PFSK-1 (cell line): ENCODE measurements around the gene ZRANB1.

Source experiments
- FOXP2 ChIP-seq: optimal IDR thresholded peaks from 2 replicates; pipeline ENCODE3; 2011; ENCODE audit warnings: borderline replicate concordance, control low read depth, inconsistent platforms; ENCODE audit not compliant: insufficient read depth; ENCODE audit errors: extremely low read length, extremely low read depth
- POLR2AphosphoS5 ChIP-seq: IDR thresholded peaks from 2 replicates; pipeline ENCODE4 v1.6.1; 2012; ENCODE audit warnings: low read depth, mild to moderate bottlenecking, control low read depth, low read length, moderate library complexity
- REST ChIP-seq, 2 experiments: IDR thresholded peaks; 2 replicates each; pipeline versions ENCODE4 v1.6.1 to v1.8.0; 2011 to 2012; ENCODE audit warnings: low read depth in 2 of 2, low read length in 2 of 2, control low read depth in 1 of 2, inconsistent platforms in 1 of 2, mild to moderate bottlenecking in 1 of 2, moderate library complexity in 1 of 2; ENCODE audit not compliant: insufficient read depth in 1 of 2
- SIN3A ChIP-seq: IDR thresholded peaks from 2 replicates; pipeline ENCODE4 v1.6.1; 2012; ENCODE audit warnings: mild to moderate bottlenecking, low read length, moderate library complexity, borderline replicate concordance; ENCODE audit not compliant: insufficient read depth
- TAF1 ChIP-seq: IDR thresholded peaks from 2 replicates; pipeline ENCODE4 v1.6.1; 2012; ENCODE audit warnings: low read length, control low read depth, borderline replicate concordance; ENCODE audit not compliant: insufficient read depth

Gene ZRANB1

GRCh38 chr10:124942317-124943169 lies 620 bp downstream of the ZRANB1 start:
- no peak for TF ChIP-seq REST (IDR thresholded peaks at IDR 0.05; ENCODE audit: insufficient read depth in 1 of 2, low read depth in 2 of 2, low read length in 2 of 2)
- no peak for TF ChIP-seq POLR2AphosphoS5
- no peak for TF ChIP-seq SIN3A
- no peak for TF ChIP-seq TAF1
- no peak for TF ChIP-seq FOXP2

- TF ChIP-seq REST (IDR thresholded peaks at IDR 0.05; ENCODE audit: insufficient read depth in 1 of 2, low read depth in 2 of 2, low read length in 2 of 2) (no peak), POLR2AphosphoS5 (no peak), TAF1 (no peak), FOXP2 (no peak), SIN3A (no peak)
Observed at GRCh38 chr10:124943301-124944092, 1.6 kb downstream of the ZRANB1 start.

- TF ChIP-seq FOXP2 (no peak), POLR2AphosphoS5 (no peak), SIN3A (no peak), TAF1 (no peak), REST (IDR thresholded peaks at IDR 0.05; ENCODE audit: insufficient read depth in 1 of 2, low read depth in 2 of 2, low read length in 2 of 2) (no peak)
Observed at GRCh38 chr10:124944982-124945381, 3.1 kb downstream of the ZRANB1 start.

GRCh38 chr10:124946945-124947344 lies 5.0 kb downstream of the ZRANB1 start:
- TF ChIP-seq TAF1 (no peak), SIN3A (no peak), FOXP2 (no peak), REST (IDR thresholded peaks at IDR 0.05; ENCODE audit: insufficient read depth in 1 of 2, low read depth in 2 of 2, low read length in 2 of 2) (no peak), POLR2AphosphoS5 (no peak)
